ENCODE data around the gene ATP2A1. TPM values are rescaled to one million over a fixed set of nuclear protein-coding genes. Genes with fewer than 3 reads are reported as not detected.

Gene ATP2A1
- total and polyA plus RNA-seq, 2 of the 13 experiments (the other 11 are each of a cell fraction or from before 2014, with no cell fraction given), result 3.2 to 12.5 TPM

DNA sequence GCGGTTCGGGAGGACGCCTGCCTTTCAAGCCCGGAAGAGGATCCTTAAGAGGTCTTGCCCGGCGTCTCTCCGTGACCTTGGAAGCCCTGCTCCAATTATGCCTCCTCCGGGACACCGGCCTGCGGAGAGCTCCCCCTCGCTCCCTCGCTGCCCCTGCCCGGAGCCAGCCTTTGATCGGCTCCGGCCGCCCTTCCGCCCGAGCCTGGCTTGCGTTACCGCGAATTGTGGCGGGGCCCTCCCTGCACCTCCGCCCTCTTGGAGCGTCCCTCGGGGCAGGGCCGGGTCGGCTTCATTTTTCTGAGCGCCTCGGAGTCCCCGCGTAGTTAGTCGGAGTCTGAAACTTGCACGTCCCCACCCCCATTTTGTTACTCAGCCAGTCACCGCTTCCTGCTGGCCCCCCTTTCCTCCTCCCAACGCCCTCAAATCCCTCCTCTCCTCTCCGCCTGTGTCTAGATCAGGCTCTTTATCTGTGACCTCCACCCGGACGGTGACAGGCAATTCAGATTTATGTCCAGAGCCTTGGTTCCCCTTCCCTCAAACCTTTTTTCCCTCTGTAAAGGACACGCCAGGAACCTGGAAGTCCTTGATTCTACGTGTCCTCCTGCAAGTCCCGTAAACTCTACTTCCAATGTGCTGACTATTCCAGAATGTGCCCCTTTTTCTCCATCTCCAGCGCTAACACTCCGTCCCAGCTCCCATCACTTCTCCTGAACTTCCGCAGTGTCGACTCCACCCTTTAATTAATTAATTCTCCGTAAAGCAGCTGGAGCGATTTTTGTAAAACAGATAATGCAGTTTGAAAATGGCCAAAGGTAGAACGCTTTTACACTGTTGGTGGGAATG, 47.3 kb downstream of the ATP2A1 start (continued):
- TF ChIP-seq, protein P1, sequence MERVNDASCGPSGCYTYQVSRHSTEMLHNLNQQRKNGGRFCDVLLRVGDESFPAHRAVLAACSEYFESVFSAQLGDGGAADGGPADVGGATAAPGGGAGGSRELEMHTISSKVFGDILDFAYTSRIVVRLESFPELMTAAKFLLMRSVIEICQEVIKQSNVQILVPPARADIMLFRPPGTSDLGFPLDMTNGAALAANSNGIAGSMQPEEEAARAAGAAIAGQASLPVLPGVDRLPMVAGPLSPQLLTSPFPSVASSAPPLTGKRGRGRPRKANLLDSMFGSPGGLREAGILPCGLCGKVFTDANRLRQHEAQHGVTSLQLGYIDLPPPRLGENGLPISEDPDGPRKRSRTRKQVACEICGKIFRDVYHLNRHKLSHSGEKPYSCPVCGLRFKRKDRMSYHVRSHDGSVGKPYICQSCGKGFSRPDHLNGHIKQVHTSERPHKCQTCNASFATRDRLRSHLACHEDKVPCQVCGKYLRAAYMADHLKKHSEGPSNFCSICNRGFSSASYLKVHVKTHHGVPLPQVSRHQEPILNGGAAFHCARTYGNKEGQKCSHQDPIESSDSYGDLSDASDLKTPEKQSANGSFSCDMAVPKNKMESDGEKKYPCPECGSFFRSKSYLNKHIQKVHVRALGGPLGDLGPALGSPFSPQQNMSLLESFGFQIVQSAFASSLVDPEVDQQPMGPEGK (CRISPR knock-in tag; IDR thresholded peaks at IDR 0.05), result peak; percentile 10; the same call in 1 of the 2 replicates
- TF ChIP-seq RBFOX2 (IDR thresholded peaks at IDR 0.05; ENCODE audit: low read depth, low read length) (peak; percentile 93), FOXM1 (CRISPR knock-in tag; IDR thresholded peaks at IDR 0.05) (no peak), KLF11 (CRISPR knock-in tag; IDR thresholded peaks at IDR 0.05) (no peak), ZNF704 (CRISPR knock-in tag; IDR thresholded peaks at IDR 0.05; ENCODE audit: borderline replicate concordance) (peak; percentile 74; the same call in 1 of the 2 replicates), ZNF256 (CRISPR knock-in tag; conservative IDR thresholded peaks at IDR 0.05) (no peak), MAFF (IDR thresholded peaks at IDR 0.05; ENCODE audit: low read depth, low read length) (0 out of 2 replicates have a peak, but pooled peaks have one; percentile 9), ZFYVE20 (CRISPR knock-in tag; IDR thresholded peaks at IDR 0.05; ENCODE audit: borderline replicate concordance, low read depth) (no peak), RXRB (CRISPR knock-in tag; IDR thresholded peaks at IDR 0.05; ENCODE audit: borderline replicate concordance) (no peak), NFIC (IDR thresholded peaks at IDR 0.05; ENCODE audit: low read length) (no peak), ZNF768 (CRISPR knock-in tag; IDR thresholded peaks at IDR 0.05) (peak; percentile 33; the same call in 1 of the 2 replicates), NFRKB (IDR thresholded peaks at IDR 0.05) (no peak), MIXL1 (CRISPR knock-in tag; IDR thresholded peaks at IDR 0.05) (0 out of 2 replicates have a peak, but pooled peaks have one; percentile 13), ISL2 (CRISPR knock-in tag; IDR thresholded peaks at IDR 0.05) (0 out of 2 replicates have a peak, but pooled peaks have one; percentile 6), BCL3 (CRISPR knock-in tag; IDR thresholded peaks at IDR 0.05) (peak; percentile 86), RARA (CRISPR knock-in tag; IDR thresholded peaks at IDR 0.05) (peak; percentile 28; the same call in 1 of the 2 replicates), ZNF143 (CRISPR knock-in tag; IDR thresholded peaks at IDR 0.05) (no peak; the same call in 1 of the 2 replicates), ZNF350 (CRISPR knock-in tag; IDR thresholded peaks at IDR 0.05; ENCODE audit: borderline replicate concordance, low read depth) (peak; percentile 75), MXD4 (CRISPR knock-in tag; IDR thresholded peaks at IDR 0.05) (no peak)
- TF ChIP-seq, protein P2, sequence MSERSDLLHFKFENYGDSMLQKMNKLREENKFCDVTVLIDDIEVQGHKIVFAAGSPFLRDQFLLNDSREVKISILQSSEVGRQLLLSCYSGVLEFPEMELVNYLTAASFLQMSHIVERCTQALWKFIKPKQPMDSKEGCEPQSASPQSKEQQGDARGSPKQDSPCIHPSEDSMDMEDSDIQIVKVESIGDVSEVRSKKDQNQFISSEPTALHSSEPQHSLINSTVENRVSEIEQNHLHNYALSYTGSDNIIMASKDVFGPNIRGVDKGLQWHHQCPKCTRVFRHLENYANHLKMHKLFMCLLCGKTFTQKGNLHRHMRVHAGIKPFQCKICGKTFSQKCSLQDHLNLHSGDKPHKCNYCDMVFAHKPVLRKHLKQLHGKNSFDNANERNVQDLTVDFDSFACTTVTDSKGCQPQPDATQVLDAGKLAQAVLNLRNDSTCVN (CRISPR knock-in tag; IDR thresholded peaks at IDR 0.05; ENCODE audit: borderline replicate concordance), result peak; percentile 33; the same call in 1 of the 2 replicates
- TF ChIP-seq, protein P3, sequence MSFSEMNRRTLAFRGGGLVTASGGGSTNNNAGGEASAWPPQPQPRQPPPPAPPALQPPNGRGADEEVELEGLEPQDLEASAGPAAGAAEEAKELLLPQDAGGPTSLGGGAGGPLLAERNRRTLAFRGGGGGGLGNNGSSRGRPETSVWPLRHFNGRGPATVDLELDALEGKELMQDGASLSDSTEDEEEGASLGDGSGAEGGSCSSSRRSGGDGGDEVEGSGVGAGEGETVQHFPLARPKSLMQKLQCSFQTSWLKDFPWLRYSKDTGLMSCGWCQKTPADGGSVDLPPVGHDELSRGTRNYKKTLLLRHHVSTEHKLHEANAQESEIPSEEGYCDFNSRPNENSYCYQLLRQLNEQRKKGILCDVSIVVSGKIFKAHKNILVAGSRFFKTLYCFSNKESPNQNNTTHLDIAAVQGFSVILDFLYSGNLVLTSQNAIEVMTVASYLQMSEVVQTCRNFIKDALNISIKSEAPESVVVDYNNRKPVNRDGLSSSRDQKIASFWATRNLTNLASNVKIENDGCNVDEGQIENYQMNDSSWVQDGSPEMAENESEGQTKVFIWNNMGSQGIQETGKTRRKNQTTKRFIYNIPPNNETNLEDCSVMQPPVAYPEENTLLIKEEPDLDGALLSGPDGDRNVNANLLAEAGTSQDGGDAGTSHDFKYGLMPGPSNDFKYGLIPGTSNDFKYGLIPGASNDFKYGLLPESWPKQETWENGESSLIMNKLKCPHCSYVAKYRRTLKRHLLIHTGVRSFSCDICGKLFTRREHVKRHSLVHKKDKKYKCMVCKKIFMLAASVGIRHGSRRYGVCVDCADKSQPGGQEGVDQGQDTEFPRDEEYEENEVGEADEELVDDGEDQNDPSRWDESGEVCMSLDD (CRISPR knock-in tag; IDR thresholded peaks at IDR 0.05; ENCODE audit: borderline replicate concordance), result no peak

Data from HepG2 (cell line).